ENCODE data around the gene POTEI.
"Not testable (repeated sequence)": the region's sequence is repeated elsewhere in the genome, so short reads cannot be mapped to it uniquely, and the experiment has no call there.

- TF ChIP-seq TAF1 (conservative IDR thresholded peaks at IDR 0.05); CTCF (IDR thresholded peaks at IDR 0.05; ENCODE audit: low read depth, low read length, missing input control); HNF4G (IDR thresholded peaks at IDR 0.05); FOXA1 (IDR thresholded peaks at IDR 0.05); SP1 (IDR thresholded peaks at IDR 0.05); MAX (IDR thresholded peaks at IDR 0.05); RXRA (IDR thresholded peaks at IDR 0.05); ZBTB33 (IDR thresholded peaks at IDR 0.05); JUND (IDR thresholded peaks at IDR 0.05); RAD21 (IDR thresholded peaks at IDR 0.05); REST (IDR thresholded peaks at IDR 0.05); YY1 (IDR thresholded peaks at IDR 0.05); EGR1 (IDR thresholded peaks at IDR 0.05; ENCODE audit: low read depth in 2 of 2): not testable (repeated sequence)
Observed at GRCh38 chr2:130549475-130549874, 40.3 kb upstream of the POTEI start.
